PC-9 (cell line): ENCODE results near the gene PALD1.

Experiments used
- CTCF ChIP-seq: fragments of 200-600 bp; sonication (generic); conservative IDR thresholded peaks from 2 replicates; pipeline ENCODE4 v1.6.1; 2017; ENCODE audit warnings: mixed run types, antibody characterized with exemption, mild to moderate bottlenecking, moderate library complexity
- EZH2 ChIP-seq: fragments of 200-600 bp; sonication (generic); IDR thresholded peaks from 2 replicates; pipeline ENCODE4 v1.8.0; 2017; ENCODE audit warnings: antibody characterized with exemption, low read depth

DNA sequence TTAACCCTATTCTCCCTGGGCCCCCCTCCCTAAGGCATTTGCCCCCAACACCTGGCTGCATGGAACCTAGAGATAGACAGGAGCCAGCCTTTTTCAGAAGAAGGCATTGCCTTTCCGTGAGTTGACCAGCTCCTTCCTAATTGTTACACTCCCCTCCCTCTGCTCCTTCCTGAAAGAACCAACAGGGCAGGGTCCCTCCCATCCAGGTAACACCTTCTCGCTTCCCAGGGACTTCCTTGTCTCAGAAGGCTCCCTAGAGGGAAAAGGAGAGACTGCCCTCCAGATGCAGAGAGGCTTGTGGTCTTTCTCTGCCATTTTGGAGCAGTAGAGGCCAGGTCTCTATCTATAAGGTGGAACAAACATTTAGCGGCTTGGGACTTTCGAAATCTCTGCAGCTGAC lies 31.9 kb downstream of the PALD1 start:
- no peak for TF ChIP-seq CTCF
- no peak for TF ChIP-seq EZH2
